Measurements from ENCODE around the gene BEND3. TPM values are rescaled to one million over a fixed set of nuclear protein-coding genes. Genes with fewer than 3 reads are reported as not detected.
A peak's percentile ranks its signal among the peaks of the same experiment; 100 is the strongest.
"Not testable (repeated sequence)": the region's sequence is repeated elsewhere in the genome, so short reads cannot be mapped to it uniquely, and the experiment has no call there.

The BEND3 gene
- total RNA-seq, 1 donor from 2014 or later: 3.5 TPM

DNA sequence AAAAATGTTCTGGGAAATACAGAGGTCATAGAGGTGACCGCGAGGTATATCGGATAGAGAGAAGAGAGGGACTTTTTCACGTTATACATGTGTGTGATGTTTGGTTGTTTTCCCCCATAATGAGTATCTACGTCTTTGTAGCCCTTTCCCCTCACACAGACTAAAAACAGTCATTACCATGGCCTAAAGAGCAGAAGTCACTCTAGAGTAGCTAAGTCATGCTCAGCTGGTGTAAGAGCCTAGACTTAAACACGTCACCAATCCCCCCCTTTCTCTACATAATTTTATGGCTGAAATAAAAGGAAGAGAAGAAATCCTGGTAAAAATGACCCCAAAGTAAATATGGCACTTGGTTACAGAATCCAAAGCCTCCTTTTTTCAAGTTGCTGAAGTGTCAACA lies 6.0 kb upstream of the BEND3 start:
- no peak for DNase-seq (ENCODE audit: low read depth, low spot score)

- DNase-seq (ENCODE audit: low read depth, low spot score): no peak
These were observed 5.1 kb upstream of the BEND3 start for GRCh38 chr6:107120404-107120803.

- no peak for DNase-seq (ENCODE audit: low read depth, low spot score)
These were observed 3.7 kb upstream of the BEND3 start for GRCh38 chr6:107118976-107119375.

DNA sequence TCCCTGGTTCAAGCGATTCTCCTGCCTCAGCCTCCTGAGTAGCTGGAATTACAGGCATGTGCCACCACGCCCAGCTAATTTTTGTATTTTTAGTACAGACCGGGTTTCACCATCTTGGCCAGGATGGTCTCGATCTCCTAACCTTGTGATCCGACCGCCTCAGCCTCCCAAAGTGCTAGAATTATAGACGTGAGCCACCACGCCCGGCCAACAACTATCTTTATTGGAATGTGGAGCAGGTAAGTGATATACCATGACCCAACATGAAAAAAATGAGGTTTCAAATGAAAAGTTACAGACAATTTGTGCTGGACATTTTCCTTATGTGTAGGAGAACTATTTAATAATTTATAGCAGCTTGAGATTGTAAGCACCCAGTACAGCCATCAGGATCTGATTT lies 3.2 kb upstream of the BEND3 start:
- DNase-seq (ENCODE audit: low read depth, low spot score): not testable (repeated sequence)

- no peak for DNase-seq (ENCODE audit: low read depth, low spot score)
These were observed 1.6 kb upstream of the BEND3 start for GRCh38 chr6:107116931-107117330.

- DNase-seq (ENCODE audit: low read depth, low spot score): no peak
These were observed 1.1 kb upstream of the BEND3 start for GRCh38 chr6:107116328-107116892.

- no peak for DNase-seq (ENCODE audit: low read depth, low spot score)
These were observed 496 bp upstream of the BEND3 start for GRCh38 chr6:107115695-107116327.

DNA sequence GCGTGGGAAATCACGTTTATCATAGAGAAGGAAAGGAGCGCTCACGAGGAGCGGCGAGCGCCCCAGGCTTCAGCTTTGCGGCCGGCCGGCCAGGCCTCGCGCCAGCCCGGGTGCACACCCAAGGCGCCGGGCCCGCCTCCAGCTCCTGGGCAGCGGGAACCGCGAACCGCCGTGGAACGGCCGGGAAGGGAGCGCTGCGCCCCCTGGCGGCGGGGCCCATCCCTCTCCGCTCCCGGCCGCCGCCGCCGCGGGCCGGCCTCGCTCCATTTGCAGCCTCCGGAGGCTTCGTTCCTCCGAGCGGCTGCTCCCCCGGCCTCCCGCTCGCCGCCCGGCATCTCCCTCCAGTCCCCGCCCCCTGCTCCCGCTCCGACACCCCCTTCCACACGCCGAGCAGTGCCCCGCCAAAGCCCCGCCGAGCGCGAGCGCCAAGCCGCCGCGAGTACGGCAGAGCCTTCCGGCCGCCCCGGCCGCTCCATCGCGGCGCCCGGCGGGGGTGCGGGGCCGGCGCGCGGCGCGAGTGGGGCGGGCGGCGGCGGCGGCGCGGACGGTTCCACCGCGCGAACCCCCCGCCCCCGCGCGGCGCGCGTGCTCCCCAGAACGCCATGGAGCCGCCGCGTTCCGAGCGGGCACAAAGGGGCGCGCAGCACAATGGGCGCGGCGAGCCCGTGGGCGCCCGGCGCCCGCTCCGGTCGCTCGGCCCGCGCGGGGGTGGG lies 946 bp downstream of the BEND3 start:
- DNase-seq (ENCODE audit: low read depth, low spot score): peak; percentile 40

GRCh38 chr6:107110200-107110599 lies 5.1 kb downstream of the BEND3 start:
- no peak for DNase-seq (ENCODE audit: low read depth, low spot score)

- no peak for DNase-seq (ENCODE audit: low read depth, low spot score)
These were observed 7.0 kb downstream of the BEND3 start for GRCh38 chr6:107108201-107108890.

GRCh38 chr6:107107791-107108190 lies 7.5 kb downstream of the BEND3 start:
- DNase-seq (ENCODE audit: low read depth, low spot score): no peak

DNA sequence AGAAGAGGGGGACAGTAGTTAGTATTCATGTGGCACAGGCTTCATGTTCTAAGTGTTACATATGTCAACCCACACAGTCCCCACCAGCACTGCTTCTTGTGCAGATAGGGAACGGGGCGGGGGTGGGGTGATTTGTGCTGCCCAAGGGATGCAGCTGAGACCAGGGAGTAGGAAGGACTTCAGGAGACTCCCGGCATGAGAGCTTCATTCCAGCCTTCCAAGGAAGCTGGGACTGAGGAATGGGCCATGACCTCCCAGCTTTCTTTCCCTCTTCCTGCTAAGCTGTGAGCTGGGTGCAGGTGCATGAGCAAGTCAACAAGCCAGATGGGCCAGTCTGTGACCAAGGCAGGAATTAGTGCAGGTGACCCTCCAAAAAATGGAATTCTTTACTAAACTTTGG lies 9.2 kb downstream of the BEND3 start:
- DNase-seq (ENCODE audit: low read depth, low spot score): no peak

GRCh38 chr6:107105511-107106116 lies 9.7 kb downstream of the BEND3 start:
- no peak for DNase-seq (ENCODE audit: low read depth, low spot score)

DNA sequence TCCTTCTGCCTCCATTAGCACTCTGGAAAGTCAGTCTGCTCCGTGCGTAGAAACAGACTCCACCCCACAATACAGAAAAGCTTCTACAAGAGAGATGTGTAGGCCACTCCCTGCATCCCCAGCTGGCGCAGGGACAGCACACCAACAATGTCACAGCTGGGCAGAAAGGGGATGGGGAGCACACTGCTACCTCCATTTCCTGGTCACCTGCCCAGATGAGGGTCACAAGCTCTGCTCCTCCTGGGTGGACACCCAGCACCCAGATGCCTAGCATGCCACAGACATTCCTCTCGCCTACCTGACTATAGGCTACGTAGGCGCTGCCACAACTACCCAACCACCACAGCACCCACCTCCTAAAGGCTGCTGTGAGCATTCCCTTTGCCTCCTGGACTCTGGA lies 12.2 kb downstream of the BEND3 start:
- no peak for DNase-seq (ENCODE audit: low read depth, low spot score)

DNA sequence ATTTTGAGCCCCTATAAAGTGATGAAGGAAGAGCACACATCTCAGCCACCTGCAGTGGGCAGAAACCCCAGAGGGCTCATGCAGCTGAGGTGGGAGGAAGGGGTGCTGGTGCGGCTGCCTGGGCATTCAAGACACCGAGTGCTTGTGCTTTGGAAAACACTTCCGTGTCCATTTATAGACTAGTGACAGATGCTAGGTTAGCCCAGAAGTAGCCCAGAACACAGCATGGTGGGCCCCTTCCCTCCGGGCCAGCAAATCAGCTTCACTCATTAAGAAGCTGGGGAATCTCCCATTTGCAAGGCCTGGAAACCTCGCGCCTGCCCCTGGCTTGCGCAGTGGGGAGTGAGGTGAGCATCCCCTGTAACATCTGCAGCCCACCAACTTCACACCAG lies 12.9 kb downstream of the BEND3 start:
- DNase-seq (ENCODE audit: low read depth, low spot score): no peak

DNA sequence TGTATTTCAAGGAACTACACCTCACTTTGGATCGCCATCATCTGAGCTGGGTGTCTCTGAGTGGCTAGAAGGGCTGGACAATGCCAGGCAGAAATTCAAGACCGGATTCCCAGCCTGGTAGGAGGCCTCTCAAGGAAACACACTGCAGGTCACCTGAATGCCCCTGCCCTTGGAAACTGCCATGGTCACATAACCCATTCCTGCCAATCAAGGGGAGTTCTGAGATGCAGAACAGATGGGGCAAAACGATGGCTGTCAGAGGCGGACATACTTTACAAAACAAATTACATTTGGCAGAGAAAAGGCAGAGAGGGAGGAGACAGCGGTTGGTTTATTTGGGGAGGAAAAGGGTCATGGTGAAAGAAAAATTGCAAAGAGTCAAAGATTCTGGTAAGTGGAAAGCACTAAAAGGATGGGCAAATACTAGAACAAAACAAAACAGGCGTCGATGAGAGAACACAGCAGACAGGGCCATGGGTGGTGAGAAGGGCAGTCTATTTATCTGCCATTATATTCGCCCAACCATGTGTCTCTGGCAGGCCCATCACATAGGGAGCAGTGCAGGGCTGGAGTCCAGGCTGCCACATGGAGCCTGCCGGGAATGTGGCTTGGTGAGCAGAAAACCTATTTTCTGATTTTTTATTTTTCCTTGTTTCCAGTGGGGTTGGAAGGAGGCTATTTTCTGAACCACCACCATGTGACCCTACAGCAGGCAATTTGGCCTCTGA lies 13.5 kb downstream of the BEND3 start:
- no peak for DNase-seq (ENCODE audit: low read depth, low spot score)

DNA sequence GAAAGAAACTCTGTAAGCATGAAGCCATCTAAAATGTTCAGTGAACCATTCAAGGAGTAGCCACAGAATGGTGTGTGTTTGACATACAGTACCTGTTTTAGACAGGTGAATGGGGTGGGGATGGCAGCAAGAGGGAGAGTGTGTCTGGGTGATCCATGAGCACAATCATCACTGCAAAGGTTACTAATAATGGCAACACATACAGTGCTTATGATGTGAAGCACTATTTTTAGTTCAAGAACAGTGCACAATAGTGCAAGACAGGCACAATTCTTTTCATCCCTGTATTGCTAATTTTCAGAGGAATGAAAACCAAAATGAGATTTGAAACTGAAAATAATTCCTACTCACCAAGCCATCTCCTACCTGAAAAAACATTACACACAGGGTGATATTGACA lies 14.1 kb downstream of the BEND3 start:
- DNase-seq (ENCODE audit: low read depth, low spot score): no peak

DNA sequence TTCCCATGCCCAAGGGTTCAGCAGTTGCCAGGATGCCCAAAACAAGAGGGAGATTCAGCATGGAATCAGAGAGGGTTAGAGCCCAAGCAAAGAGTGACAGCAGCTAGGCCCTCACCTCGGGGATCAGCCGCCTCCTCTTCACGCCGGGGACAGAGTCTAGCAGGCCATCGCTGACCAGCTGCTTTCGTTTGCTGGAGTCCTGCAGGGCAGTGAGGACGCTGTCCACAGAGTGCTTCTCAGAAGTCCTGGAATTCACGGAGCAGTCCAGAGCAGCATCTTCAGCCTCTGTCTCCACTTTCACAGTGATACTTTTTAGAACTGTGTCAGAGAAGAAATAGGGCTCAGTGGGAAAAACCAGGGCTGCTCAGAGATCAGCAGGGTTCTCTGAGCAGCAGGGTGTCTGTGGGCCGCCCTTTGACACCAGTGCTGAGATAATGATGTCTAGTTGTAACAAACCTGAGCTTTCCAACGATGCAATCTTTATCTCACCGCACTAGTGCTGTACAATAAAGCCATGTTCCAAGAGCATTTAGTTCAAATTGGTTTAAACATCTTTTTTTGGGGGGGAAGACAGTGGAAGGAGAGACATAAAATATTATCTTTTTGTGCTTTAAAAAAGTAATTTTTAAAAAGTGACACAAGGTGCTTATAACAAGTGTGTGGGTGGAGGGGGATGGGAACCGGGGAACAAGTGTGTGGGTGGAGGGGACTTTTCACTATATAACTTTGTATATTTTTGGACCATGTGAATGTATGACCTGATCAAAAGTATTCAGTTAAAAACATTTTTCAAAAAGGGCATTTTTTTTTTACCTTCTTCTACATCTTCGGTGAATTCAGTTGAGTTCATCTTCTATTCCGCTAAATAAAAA lies 16.6 kb downstream of the BEND3 start:
- DNase-seq (ENCODE audit: low read depth, low spot score): no peak

GRCh38 chr6:107084459-107084858 lies 30.9 kb downstream of the BEND3 start:
- DNase-seq (ENCODE audit: low read depth, low spot score): not testable (repeated sequence)

DNA sequence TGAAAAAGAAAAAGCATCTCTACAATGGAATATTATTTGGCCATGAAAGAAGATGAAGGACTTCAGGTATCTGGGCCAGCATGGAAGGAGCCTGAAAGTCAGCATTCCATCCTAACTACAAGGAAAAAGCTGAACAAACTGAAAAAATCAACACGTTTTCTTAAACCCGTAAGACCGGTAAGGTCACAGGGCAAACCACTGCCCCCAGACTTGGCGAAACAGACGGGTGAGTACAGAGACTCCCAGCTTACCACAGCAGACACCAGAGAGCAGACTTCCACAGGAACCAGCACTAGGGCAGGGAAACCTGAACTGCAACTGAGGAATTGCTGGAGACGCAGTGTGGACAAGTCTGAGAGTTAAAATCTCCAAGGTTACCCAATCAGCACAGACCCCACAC lies 31.4 kb downstream of the BEND3 start:
- DNase-seq (ENCODE audit: low read depth, low spot score): no peak
